Lower leg skin (tissue), 3 donors: ENCODE data around the gene SPDYE2B.
"Not testable (repeated sequence)": the region's sequence is repeated elsewhere in the genome, so short reads cannot be mapped to it uniquely, and the experiment has no call there.

Source experiments
- POLR2A ChIP-seq, 2 donors: fragments of 450-650 bp; IDR thresholded peaks; one replicate each; pipeline ENCODE4 v1.6.1; 2016 to 2017; ENCODE audit warnings: antibody characterized with exemption in 2 of 2, mild to moderate bottlenecking in 1 of 2, moderate library complexity in 1 of 2
- TF ChIP-seq, protein P1 (sequence below), 3 donors: fragments of 450-650 bp; IDR thresholded peaks; one replicate each; pipeline ENCODE4 v1.5.1; 2016; ENCODE audit warnings: antibody characterized with exemption in 3 of 3, mild to moderate bottlenecking in 3 of 3, moderate library complexity in 2 of 3

DNA sequence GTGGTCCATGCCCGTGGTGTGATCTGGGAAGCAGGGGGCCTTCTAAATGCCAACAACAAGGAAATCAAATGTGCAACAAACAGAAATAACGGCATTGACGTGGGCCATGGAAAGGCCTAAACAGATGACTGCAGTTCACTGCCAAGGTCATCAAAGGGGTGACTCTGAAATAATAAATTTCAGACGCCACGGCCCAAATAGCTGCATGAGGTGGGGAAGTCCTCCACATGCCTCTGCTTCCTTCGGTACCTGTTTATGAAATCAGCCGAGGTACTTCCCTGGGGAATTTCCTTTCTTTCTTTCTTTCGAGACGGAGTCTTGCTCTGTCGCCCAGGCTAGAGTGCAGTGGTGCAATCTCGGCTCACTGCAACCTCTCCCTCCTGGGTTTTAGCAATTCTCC, 14.6 kb downstream of the SPDYE2B start:
- TF ChIP-seq, protein P1, sequence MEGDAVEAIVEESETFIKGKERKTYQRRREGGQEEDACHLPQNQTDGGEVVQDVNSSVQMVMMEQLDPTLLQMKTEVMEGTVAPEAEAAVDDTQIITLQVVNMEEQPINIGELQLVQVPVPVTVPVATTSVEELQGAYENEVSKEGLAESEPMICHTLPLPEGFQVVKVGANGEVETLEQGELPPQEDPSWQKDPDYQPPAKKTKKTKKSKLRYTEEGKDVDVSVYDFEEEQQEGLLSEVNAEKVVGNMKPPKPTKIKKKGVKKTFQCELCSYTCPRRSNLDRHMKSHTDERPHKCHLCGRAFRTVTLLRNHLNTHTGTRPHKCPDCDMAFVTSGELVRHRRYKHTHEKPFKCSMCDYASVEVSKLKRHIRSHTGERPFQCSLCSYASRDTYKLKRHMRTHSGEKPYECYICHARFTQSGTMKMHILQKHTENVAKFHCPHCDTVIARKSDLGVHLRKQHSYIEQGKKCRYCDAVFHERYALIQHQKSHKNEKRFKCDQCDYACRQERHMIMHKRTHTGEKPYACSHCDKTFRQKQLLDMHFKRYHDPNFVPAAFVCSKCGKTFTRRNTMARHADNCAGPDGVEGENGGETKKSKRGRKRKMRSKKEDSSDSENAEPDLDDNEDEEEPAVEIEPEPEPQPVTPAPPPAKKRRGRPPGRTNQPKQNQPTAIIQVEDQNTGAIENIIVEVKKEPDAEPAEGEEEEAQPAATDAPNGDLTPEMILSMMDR (IDR thresholded peaks at IDR 0.05) = not testable (repeated sequence)
- TF ChIP-seq POLR2A (IDR thresholded peaks at IDR 0.05) = not testable (repeated sequence)
